Esophagus muscularis mucosa (tissue), 4 donors: Measurements from ENCODE around the gene MRPL55.

ENCODE experiments used
- CTCF ChIP-seq, 3 experiments: fragments of 200-600 bp in 2 of 3; fragments of 450-650 bp in 1 of 3; sonication (generic) in 2 of 3; IDR thresholded peaks; one replicate each; pipeline ENCODE4 v1.5.1; 2017 to 2019; ENCODE audit warnings: antibody characterized with exemption in 3 of 3, mild to moderate bottlenecking in 2 of 3, moderate library complexity in 1 of 3
- EP300 ChIP-seq: sonication (generic); formaldehyde crosslinking; IDR thresholded peaks from one replicate; pipeline ENCODE4 v1.6.1; 2017; ENCODE audit warnings: antibody characterized with exemption
- POLR2A ChIP-seq: fragments of 450-650 bp; IDR thresholded peaks from one replicate; pipeline ENCODE4 v1.6.1; 2017; ENCODE audit warnings: antibody characterized with exemption, moderate library complexity, mild to moderate bottlenecking, low read depth
- POLR2AphosphoS5 ChIP-seq, 2 donors: sonication (generic); formaldehyde crosslinking; IDR thresholded peaks; one replicate each; pipeline ENCODE4 v1.6.1; 2017; ENCODE audit warnings: antibody characterized with exemption in 2 of 2

GRCh38 chr1:228081578-228082213 is 27.4 kb downstream of the MRPL55 start:
- TF ChIP-seq CTCF (IDR thresholded peaks at IDR 0.05) (no peak), POLR2A (no peak), POLR2AphosphoS5 (IDR thresholded peaks at IDR 0.05) (no peak), EP300 (no peak)
